IMR-90 (cell line): Measurements from ENCODE around the gene CALHM6. TPM values are rescaled to one million over a fixed set of nuclear protein-coding genes. Genes with fewer than 3 reads are reported as not detected.

ENCODE experiments used
- ATAC-seq: fragments of 200-7000 bp; cut with Tn5 transposase; 2 replicates; pipeline ENCODE4 v1.9.1; 2020; ENCODE audit warnings: low read depth, mild to moderate bottlenecking, moderate library complexity
- BruUV-seq: library from RNA; stranded (reverse); fragments of 400-500 nt; replicated peaks from 2 replicates; lab custom pipeline; 2021; lab: Mats Ljungman, UMichigan
- CTCF ChIA-PET: fragments of 300-600 bp; formaldehyde crosslinking; extraction: SDS; loops from one replicate; lab custom pipeline; 2021; ENCODE audit warnings: antibody characterized with exemption; lab: Yijun Ruan, JAX
- POLR2A ChIA-PET: fragments of 300-600 bp; sonication (Branson Sonifier 250); formaldehyde crosslinking; loops from one replicate; lab custom pipeline; 2022; ENCODE audit warnings: antibody characterized with exemption; ENCODE audit not compliant: unreplicated experiment; lab: Charles Lee
- DNase-seq: peaks from one replicate; pipeline ENCODE4 v3.0.0; 2013
- H2AFZ ChIP-seq: replicated peaks from 2 replicates; pipeline ENCODE3; 2013; ENCODE audit warnings: low read length, mild to moderate bottlenecking; ENCODE audit not compliant: poor library complexity
- H2AK5ac ChIP-seq: 2 replicates; pipeline ENCODE4 v1.6.1; 2013; ENCODE audit warnings: low read depth, low read length, inconsistent platforms
- H2AK9ac ChIP-seq: replicated peaks from 2 replicates; pipeline ENCODE3; 2013; ENCODE audit warnings: mild to moderate bottlenecking, low read depth, low read length, moderate library complexity; ENCODE audit not compliant: poor library complexity
- H2BK120ac ChIP-seq: 2 replicates; pipeline ENCODE4 v1.6.1; 2013; ENCODE audit warnings: low read depth, low read length, inconsistent platforms
- H2BK15ac ChIP-seq: 3 replicates; pipeline ENCODE4 v1.6.1; 2013; ENCODE audit warnings: low read depth, low read length, inconsistent platforms
- H2BK20ac ChIP-seq: 2 replicates; pipeline ENCODE4 v1.6.1; 2013; ENCODE audit warnings: low read depth, mild to moderate bottlenecking, inconsistent platforms, low read length, moderate library complexity
- H2BK5ac ChIP-seq: 2 replicates; pipeline ENCODE4 v1.6.1; 2013; ENCODE audit warnings: mild to moderate bottlenecking, low read depth, low read length, inconsistent platforms; ENCODE audit not compliant: poor library complexity, severe bottlenecking
- H3K14ac ChIP-seq: replicated peaks from 2 replicates; pipeline ENCODE4 v1.6.1; 2013; ENCODE audit warnings: low read depth, low read length, inconsistent platforms
- H3K18ac ChIP-seq: 2 replicates; pipeline ENCODE4 v1.6.1; 2013; ENCODE audit warnings: low read depth, low read length, control low read depth
- H3K23ac ChIP-seq: 2 replicates; pipeline ENCODE4 v1.6.1; 2013; ENCODE audit warnings: low read depth, low read length, inconsistent platforms
- H3K27ac ChIP-seq: 2 replicates; pipeline ENCODE4 v1.5.1; 2013; ENCODE audit warnings: mild to moderate bottlenecking, control low read depth, low read length; ENCODE audit not compliant: insufficient read depth
- H3K27me3 ChIP-seq: 2 replicates; pipeline ENCODE4 v1.6.1; 2013; ENCODE audit warnings: low read length; ENCODE audit not compliant: control insufficient read depth, insufficient read depth
- H3K36me3 ChIP-seq: 2 replicates; pipeline ENCODE4 v1.6.1; 2013; ENCODE audit warnings: low read length, mixed read lengths; ENCODE audit not compliant: control insufficient read depth, insufficient read depth
- H3K4ac ChIP-seq: 2 replicates; pipeline ENCODE4 v1.6.1; 2013; ENCODE audit warnings: low read depth, low read length, inconsistent platforms
- H3K4me1 ChIP-seq: 2 replicates; pipeline ENCODE4 v1.6.1; 2013; ENCODE audit warnings: low read length, mixed read lengths; ENCODE audit not compliant: control insufficient read depth, insufficient read depth
- H3K4me2 ChIP-seq: 2 replicates; pipeline ENCODE4 v1.6.1; 2013; ENCODE audit warnings: low read depth, mild to moderate bottlenecking, control low read depth, low read length, moderate library complexity
- H3K4me3 ChIP-seq: 2 replicates; pipeline ENCODE4 v1.5.1; 2013; ENCODE audit warnings: low read depth, mild to moderate bottlenecking, control low read depth, low read length, moderate library complexity; ENCODE audit not compliant: insufficient read depth
- H3K56ac ChIP-seq: 2 replicates; pipeline ENCODE4 v1.6.1; 2013; ENCODE audit warnings: low read length, inconsistent platforms; ENCODE audit not compliant: insufficient read depth; ENCODE audit errors: extremely low read depth
- H3K79me1 ChIP-seq, 2 experiments: 2 replicates each; pipeline ENCODE4 v1.6.1; 2013; ENCODE audit warnings: low read length in 2 of 2, inconsistent platforms in 1 of 2, low read depth in 1 of 2
- H3K9ac ChIP-seq: 2 replicates; pipeline ENCODE4 v1.6.1; 2013; ENCODE audit warnings: low read depth, low read length, control low read depth
- H3K9me1 ChIP-seq: 2 replicates; pipeline ENCODE4 v1.6.1; 2013; ENCODE audit warnings: low read length, inconsistent platforms; ENCODE audit not compliant: insufficient read depth
- H3K9me3 ChIP-seq: 2 replicates; pipeline ENCODE4 v1.6.1; 2013; ENCODE audit warnings: low read length; ENCODE audit not compliant: control insufficient read depth, insufficient read depth
- H4K20me1 ChIP-seq: 2 replicates; pipeline ENCODE4 v1.6.1; 2013; ENCODE audit warnings: low read length, inconsistent platforms; ENCODE audit not compliant: insufficient read depth
- H4K5ac ChIP-seq: 2 replicates; pipeline ENCODE4 v1.6.1; 2013; ENCODE audit warnings: mild to moderate bottlenecking, low read depth, low read length, control low read depth
- H4K8ac ChIP-seq, 2 experiments: 2 replicates each; pipeline ENCODE4 v1.6.1; 2013; ENCODE audit warnings: low read depth in 2 of 2, low read length in 2 of 2, control low read depth in 1 of 2, inconsistent platforms in 1 of 2
- H4K91ac ChIP-seq: 2 replicates; pipeline ENCODE4 v1.6.1; 2013; ENCODE audit warnings: low read depth, low read length, inconsistent platforms; ENCODE audit not compliant: insufficient read depth
- BHLHE40 ChIP-seq: fragments of 150-350 bp; IDR thresholded peaks from 2 replicates; pipeline ENCODE4 v1.6.1; 2016; ENCODE audit warnings: mild to moderate bottlenecking, low read depth, low read length
- CEBPB ChIP-seq: IDR thresholded peaks from 2 replicates; pipeline ENCODE4 v1.6.1; 2012; ENCODE audit warnings: low read depth, low read length, improper control_type of control experiment
- CHD1 ChIP-seq: IDR thresholded peaks from 2 replicates; pipeline ENCODE4 v1.6.1; 2012; ENCODE audit warnings: low read depth, low read length, improper control_type of control experiment
- MAFK ChIP-seq: IDR thresholded peaks from 2 replicates; pipeline ENCODE4 v1.6.1; 2012; ENCODE audit warnings: low read depth, low read length, improper control_type of control experiment
- MAZ ChIP-seq: IDR thresholded peaks from 2 replicates; pipeline ENCODE4 v1.6.1; 2012; ENCODE audit warnings: low read depth, mild to moderate bottlenecking, low read length, improper control_type of control experiment, moderate library complexity, borderline replicate concordance
- MXI1 ChIP-seq: IDR thresholded peaks from 2 replicates; pipeline ENCODE4 v1.6.1; 2012; ENCODE audit warnings: low read depth, mild to moderate bottlenecking, low read length, moderate library complexity, borderline replicate concordance
- NFE2L2 ChIP-seq: fragments of 150-350 bp; IDR thresholded peaks from 2 replicates; pipeline ENCODE4 v1.6.1; 2016; ENCODE audit warnings: low read depth, mild to moderate bottlenecking, low read length
- POLR2A ChIP-seq: IDR thresholded peaks from 2 replicates; pipeline ENCODE4 v1.6.1; 2012; ENCODE audit warnings: mild to moderate bottlenecking, low read depth, low read length
- RAD21 ChIP-seq: IDR thresholded peaks from 2 replicates; pipeline ENCODE4 v1.6.1; 2012; ENCODE audit warnings: low read length, improper control_type of control experiment
- RFX5 ChIP-seq: IDR thresholded peaks from 2 replicates; pipeline ENCODE4 v1.8.0; 2012; ENCODE audit warnings: low read depth, mild to moderate bottlenecking, low read length, moderate library complexity
- SMC3 ChIP-seq: fragments of 150-350 bp; IDR thresholded peaks from 2 replicates; pipeline ENCODE4 v1.6.1; 2016; ENCODE audit warnings: low read depth, mild to moderate bottlenecking, antibody characterized with exemption, low read length, moderate library complexity
- WGBS, 2 experiments: methylation state at CpG; one replicate each; pipeline versions ENCODE4 v1.1.5 to v1.1.7; 2013; ENCODE audit warnings: missing lambda C conversion rate in 2 of 2; ENCODE audit not compliant: insufficient read length in 1 of 2; ENCODE audit errors: extremely low coverage in 2 of 2; 5-methylcytosine and 5-hydroxymethylcytosine counted together
- dilution Hi-C: fragments of 300-500 bp; cut with HindIII; formaldehyde crosslinking; loops from one replicate; pipeline ENCODE4 v1.14.3; 2018; ENCODE audit warnings: low sequenced_read_pairs; ENCODE audit not compliant: unreplicated experiment
- in situ Hi-C: fragments of 300-500 bp; cut with MboI; formaldehyde crosslinking; loops from 3 replicates; pipeline ENCODE4 v1.14.3; 2019; ENCODE audit warnings: low sequenced_read_pairs, inconsistent platforms, mixed read lengths
- intact Hi-C: fragments of 100-400 bp; cut with micrococcal nuclease; formaldehyde crosslinking; loops from 2 replicates; pipeline ENCODE4 v1.10.0; 2022
- polyA plus RNA-seq, 3 experiments: library from polyadenylated mRNA; depleted of rRNA; stranded (reverse); fragments of >200 nt; gene quantifications; 2 replicates each; pipeline ENCODE4 v1.2.3, GENCODE V29; 2012; ENCODE audit warnings: low replicate concordance in 1 of 3
- total RNA-seq: library from RNA; depleted of rRNA; stranded (reverse); fragments of >200 nt; gene quantifications from 2 replicates; pipeline ENCODE4 v1.2.3, GENCODE V29; 2012
- TF ChIP-seq, protein P1 (sequence below): fragments of 150-350 bp; IDR thresholded peaks from 2 replicates; pipeline ENCODE4 v1.6.1; 2016; ENCODE audit warnings: low read depth, mild to moderate bottlenecking, low read length, moderate library complexity, borderline replicate concordance
- TF ChIP-seq, protein P2 (sequence below): conservative IDR thresholded peaks from 2 replicates; pipeline ENCODE4 v1.5.1; 2012; ENCODE audit warnings: mild to moderate bottlenecking, low read depth, low read length, improper control_type of control experiment

The CALHM6 gene
- total and polyA plus RNA-seq, 2 of the 4 experiments (the other 2 are of a cell fraction), result 0.72 to 1.5 TPM

GRCh38 chr6:116438590-116439448, 22.4 kb upstream of the CALHM6 start:
- POLR2A ChIA-PET, result no interaction called here
- H3K4me2 ChIP-seq, result peak overlapping the region; percentile 34; the same call in 1 of the 2 replicates

More at GRCh38 chr6:116438590-116439448, 22.4 kb upstream of the CALHM6 start:
- no peak overlapping the region for H2AFZ ChIP-seq
- BruUV-seq, result no TSS peak
- no peak overlapping the region for H3K4me3 ChIP-seq
- H3K4ac ChIP-seq, result no peak overlapping the region
- peaks cover 11% of the 10 kb centered on the region for H3K9me1 ChIP-seq
- DNase-seq, result no peak
- H3K14ac ChIP-seq, result no peak overlapping the region; the same call in 1 of the 2 replicates
- 0 out of 3 replicates have a peak overlapping the region, but pooled peaks have one; percentile 7 for H2BK15ac ChIP-seq
- H3K4me1 ChIP-seq, result peaks cover 6% of the 10 kb centered on the region; the same call in 1 of the 2 replicates
- no CpG with 5 or more reads among the region's 6 CpGs for WGBS, 2 experiments
- peak overlapping the region; percentile 21 for H2BK5ac ChIP-seq
- H2AK5ac ChIP-seq, result no peak overlapping the region
- H3K23ac ChIP-seq, result no peak overlapping the region
- 0 out of 2 replicates have a peak overlapping the region, but pooled peaks have one; percentile 65 for H2BK20ac ChIP-seq
- no peaks in the 10 kb centered on the region for H4K20me1 ChIP-seq
- H4K91ac ChIP-seq, result no peak overlapping the region
- peak overlapping the region in 1 of 2 experiments; percentile 6; a peak in 1 of 4 replicates for H4K8ac ChIP-seq
- H3K9ac ChIP-seq, result peak overlapping the region; percentile 19; the same call in 1 of the 2 replicates
- H3K27me3 ChIP-seq, result no peaks in the 10 kb centered on the region
- in situ Hi-C loops (loop anchor here (25.0 kb wide), 1 partner anchor 152 kb away; the partner anchor contains the start of gene TSPYL1), intact Hi-C loops (no loop called here), dilution Hi-C loops (no loop called here)
- peaks cover 14% of the 10 kb centered on the region for H3K36me3 ChIP-seq
- H3K9me3 ChIP-seq, result no peaks in the 10 kb centered on the region
- TF ChIP-seq SMC3 (no peak), CEBPB (no peak), POLR2A (no peak), CHD1 (no peak), RFX5 (no peak), MAZ (no peak), MAFK (no peak), RAD21 (no peak), BHLHE40 (no peak), NFE2L2 (no peak), MXI1 (no peak)
- TF ChIP-seq, protein P1, sequence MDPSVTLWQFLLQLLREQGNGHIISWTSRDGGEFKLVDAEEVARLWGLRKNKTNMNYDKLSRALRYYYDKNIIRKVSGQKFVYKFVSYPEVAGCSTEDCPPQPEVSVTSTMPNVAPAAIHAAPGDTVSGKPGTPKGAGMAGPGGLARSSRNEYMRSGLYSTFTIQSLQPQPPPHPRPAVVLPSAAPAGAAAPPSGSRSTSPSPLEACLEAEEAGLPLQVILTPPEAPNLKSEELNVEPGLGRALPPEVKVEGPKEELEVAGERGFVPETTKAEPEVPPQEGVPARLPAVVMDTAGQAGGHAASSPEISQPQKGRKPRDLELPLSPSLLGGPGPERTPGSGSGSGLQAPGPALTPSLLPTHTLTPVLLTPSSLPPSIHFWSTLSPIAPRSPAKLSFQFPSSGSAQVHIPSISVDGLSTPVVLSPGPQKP, result no peak
- TF ChIP-seq, protein P2, sequence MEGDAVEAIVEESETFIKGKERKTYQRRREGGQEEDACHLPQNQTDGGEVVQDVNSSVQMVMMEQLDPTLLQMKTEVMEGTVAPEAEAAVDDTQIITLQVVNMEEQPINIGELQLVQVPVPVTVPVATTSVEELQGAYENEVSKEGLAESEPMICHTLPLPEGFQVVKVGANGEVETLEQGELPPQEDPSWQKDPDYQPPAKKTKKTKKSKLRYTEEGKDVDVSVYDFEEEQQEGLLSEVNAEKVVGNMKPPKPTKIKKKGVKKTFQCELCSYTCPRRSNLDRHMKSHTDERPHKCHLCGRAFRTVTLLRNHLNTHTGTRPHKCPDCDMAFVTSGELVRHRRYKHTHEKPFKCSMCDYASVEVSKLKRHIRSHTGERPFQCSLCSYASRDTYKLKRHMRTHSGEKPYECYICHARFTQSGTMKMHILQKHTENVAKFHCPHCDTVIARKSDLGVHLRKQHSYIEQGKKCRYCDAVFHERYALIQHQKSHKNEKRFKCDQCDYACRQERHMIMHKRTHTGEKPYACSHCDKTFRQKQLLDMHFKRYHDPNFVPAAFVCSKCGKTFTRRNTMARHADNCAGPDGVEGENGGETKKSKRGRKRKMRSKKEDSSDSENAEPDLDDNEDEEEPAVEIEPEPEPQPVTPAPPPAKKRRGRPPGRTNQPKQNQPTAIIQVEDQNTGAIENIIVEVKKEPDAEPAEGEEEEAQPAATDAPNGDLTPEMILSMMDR, result no peak
- H2BK120ac ChIP-seq, result no peak overlapping the region
- H3K79me1 ChIP-seq, result peaks cover 6 to 29% of the 10 kb centered on the region in 2 experiments; a peak in 3 of 4 replicates
- H3K56ac ChIP-seq, result no peak overlapping the region
- CTCF ChIA-PET, result no interaction called here
- H4K5ac ChIP-seq, result no peak overlapping the region; the same call in 1 of the 2 replicates
- H3K18ac ChIP-seq, result peak overlapping the region; percentile 39; the same call in 1 of the 2 replicates
- peak; percentile 35 for ATAC-seq
- no peak overlapping the region for H2AK9ac ChIP-seq
- peak overlapping the region; percentile 29; the same call in 1 of the 2 replicates for H3K27ac ChIP-seq
